Measurements from ENCODE around the gene EXOC6B.

GRCh38 chr2:72139874-72140620 lies 685.8 kb downstream of the EXOC6B start:
- no peak for TF ChIP-seq CTCF (IDR thresholded peaks at IDR 0.05; ENCODE audit: low read length)
- TF ChIP-seq EZH2phosphoT487 (IDR thresholded peaks at IDR 0.05; ENCODE audit: low read length) = no peak

All from MM.1S (cell line).